Midbrain (tissue), 1 donor: Measurements from ENCODE around the gene DHFR2.
"Not testable (repeated sequence)": the region's sequence is repeated elsewhere in the genome, so short reads cannot be mapped to it uniquely, and the experiment has no call there.

Experiments
- DNase-seq: peaks from one replicate; lab custom pipeline; 2025; lab: John Stamatoyannopoulos, UW

The DHFR2 gene

GRCh38 chr3:94065819-94066480 lies 3.2 kb upstream of the DHFR2 start:
- DNase-seq: no peak

- no peak for DNase-seq
Measured at GRCh38 chr3:94065122-94065521, 2.4 kb upstream of the DHFR2 start.

- DNase-seq: no peak
Measured at GRCh38 chr3:94064243-94064860, 1.6 kb upstream of the DHFR2 start.

- no peak for DNase-seq
Measured at GRCh38 chr3:94063496-94064119, 892 bp upstream of the DHFR2 start.

- no peak for DNase-seq
Measured at GRCh38 chr3:94061297-94061696, 1.4 kb downstream of the DHFR2 start.

- no peak for DNase-seq
Measured at GRCh38 chr3:94050546-94050945, 12.2 kb downstream of the DHFR2 start.

GRCh38 chr3:94049267-94049666 lies 13.4 kb downstream of the DHFR2 start:
- DNase-seq: no peak

GRCh38 chr3:94046533-94046932 lies 16.2 kb downstream of the DHFR2 start:
- no peak for DNase-seq

GRCh38 chr3:94044100-94044936 lies 18.4 kb downstream of the DHFR2 start:
- DNase-seq: not testable (repeated sequence)

- DNase-seq: no peak
Measured at GRCh38 chr3:94043285-94043684, 19.4 kb downstream of the DHFR2 start.

GRCh38 chr3:94036909-94037507 lies 25.7 kb downstream of the DHFR2 start:
- no peak for DNase-seq

- DNase-seq: no peak
Measured at GRCh38 chr3:94028093-94028837, 34.5 kb downstream of the DHFR2 start, which contains the start of gene STX19. Gene STX19, minus strand, starts transcription at chr3:94028597. Its CDS starts 13,328 bp downstream, at chr3:94015269.

GRCh38 chr3:94026623-94027022 lies 36.1 kb downstream of the DHFR2 start:
- no peak for DNase-seq

- DNase-seq: no peak
Measured at GRCh38 chr3:94024385-94024784, 38.3 kb downstream of the DHFR2 start.

GRCh38 chr3:94020293-94020692 lies 42.4 kb downstream of the DHFR2 start:
- no peak for DNase-seq

- no peak for DNase-seq
Measured at GRCh38 chr3:94019659-94020058, 43.1 kb downstream of the DHFR2 start.

GRCh38 chr3:94015025-94015424 lies 47.7 kb downstream of the DHFR2 start:
- DNase-seq: no peak

- no peak for DNase-seq
Measured at GRCh38 chr3:94012185-94012584, 50.5 kb downstream of the DHFR2 start.

GRCh38 chr3:94011233-94011711 lies 51.4 kb downstream of the DHFR2 start:
- no peak for DNase-seq

GRCh38 chr3:94009608-94010007 lies 53.1 kb downstream of the DHFR2 start:
- DNase-seq: no peak

- no peak for DNase-seq
Measured at GRCh38 chr3:94008253-94008652, 54.5 kb downstream of the DHFR2 start.
